ENCODE results near the gene ZMIZ1. TPM values are rescaled to one million over a fixed set of nuclear protein-coding genes. Genes with fewer than 3 reads are reported as not detected.

Gene ZMIZ1
- total RNA-seq, 1 donor from 2014 or later: 29.5 TPM

DNA sequence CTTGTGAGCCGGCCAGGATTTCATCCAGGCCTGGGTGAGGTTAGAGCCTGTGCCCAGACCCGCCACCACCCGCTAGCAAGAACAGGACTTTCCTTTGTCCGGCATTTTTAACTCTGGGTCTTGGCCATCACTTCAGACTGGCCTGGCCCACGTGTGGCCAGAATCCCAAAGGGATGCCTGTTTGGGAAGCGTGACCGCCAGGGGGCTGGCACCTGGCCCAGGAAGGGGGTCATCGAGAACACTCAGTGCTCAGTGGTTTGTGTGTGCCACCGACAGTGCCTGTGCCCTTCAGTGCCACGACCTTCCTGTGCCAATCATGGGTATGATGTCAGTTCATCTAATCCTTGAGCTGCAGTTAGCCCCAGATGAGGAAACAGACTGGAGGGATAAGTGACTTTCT is 85.0 kb downstream of the ZMIZ1 start:
- DNase-seq: no peak

DNA sequence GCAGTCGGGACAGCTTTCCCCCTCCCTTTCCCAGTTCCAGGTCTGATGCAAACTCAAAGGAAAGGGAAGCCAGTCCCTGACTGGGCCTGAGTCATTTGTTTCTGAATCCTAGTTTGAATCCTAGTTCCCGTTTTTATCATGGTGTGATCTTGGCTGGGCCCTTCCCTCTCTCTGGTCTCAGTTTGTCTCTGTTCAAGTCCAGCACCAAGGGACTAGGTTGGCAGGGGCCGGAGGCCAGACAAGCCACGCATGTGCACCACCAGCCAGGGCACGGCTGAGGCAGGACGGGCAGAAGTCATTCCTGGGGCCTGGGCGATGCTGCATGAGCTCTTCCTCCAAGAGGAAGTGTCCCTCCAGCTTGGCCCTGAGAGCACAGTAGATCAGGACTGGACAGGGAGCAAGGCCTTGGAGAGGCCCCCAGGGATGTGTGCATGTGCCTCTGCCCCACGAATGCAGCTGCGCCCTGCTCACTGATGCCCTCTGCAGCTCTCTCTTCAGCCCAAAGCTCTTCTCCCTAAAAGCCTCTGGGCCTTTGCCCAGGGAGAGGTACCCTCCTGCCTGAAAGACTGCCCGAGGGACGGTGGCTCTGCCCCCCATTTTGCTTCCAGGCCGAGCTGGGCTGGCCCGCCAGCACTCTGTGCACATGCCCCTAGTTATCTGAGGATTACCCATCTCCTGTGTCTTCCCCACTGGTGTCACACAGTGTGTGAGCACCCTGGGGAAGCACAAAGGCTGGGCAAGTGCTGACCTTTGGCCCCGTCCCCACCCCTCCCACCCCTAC is 86.7 kb downstream of the ZMIZ1 start:
- DNase-seq: no peak

DNA sequence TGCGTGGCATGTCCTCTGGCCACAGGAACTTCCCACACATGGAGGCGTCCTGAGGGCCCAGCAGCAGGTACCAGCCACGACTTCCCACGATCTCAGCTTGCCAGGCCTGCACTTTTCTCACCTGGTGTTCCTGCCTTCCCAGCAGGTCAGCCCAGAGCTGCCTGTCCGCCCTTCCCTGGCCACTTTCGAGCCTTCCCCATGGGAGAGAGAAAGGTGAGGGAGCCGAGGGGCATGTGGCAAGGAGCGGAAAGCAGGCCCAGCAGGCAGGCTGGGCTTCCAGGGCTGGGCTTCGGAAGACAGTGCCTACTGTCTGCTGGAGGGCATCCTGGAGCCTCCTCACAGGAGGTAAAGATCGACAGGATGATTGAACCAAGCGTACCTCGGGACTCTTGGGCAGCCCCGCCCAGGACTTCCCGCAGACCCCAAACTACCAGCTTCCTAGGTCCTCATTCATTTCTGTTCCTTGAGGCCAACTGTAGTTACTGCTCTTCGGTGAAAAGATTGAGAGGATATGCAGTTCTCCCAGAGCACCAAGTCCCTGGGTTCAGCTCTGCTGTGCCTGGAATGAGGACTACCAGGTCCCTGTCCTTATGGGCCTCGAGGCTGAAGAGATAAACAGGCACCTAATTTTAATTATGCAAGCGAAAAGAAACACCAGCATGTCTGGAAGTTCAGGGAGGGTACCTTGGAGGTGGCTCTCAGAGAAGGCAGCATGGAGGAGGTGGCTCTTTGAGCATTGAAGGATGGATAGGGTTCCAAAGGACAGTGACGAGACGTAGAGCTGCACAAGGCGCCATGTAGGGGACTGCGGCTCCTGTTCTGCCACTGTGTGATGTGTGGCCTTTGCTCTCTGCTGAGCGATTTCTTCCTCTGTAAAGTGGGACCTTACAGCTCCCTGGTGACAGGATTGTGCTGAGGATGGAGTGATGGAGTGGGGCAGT is 87.8 kb downstream of the ZMIZ1 start:
- DNase-seq: no peak

DNA sequence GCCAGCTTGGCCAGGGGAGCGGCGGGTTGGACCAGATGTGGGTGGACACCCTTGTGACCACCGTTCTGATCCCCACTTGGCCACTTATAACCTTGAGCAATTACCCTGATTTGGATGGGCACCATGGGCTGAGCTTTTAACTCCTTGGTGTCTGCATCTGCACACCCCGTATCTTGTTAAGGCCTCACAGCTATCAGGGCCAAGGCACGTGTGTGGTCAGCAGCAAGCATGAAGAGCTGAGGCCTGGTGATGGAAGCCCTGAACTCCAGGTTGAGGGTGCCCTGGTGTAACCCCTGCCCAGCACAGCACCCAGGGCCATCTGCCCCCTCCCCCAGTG is 89.2 kb downstream of the ZMIZ1 start:
- no peak for DNase-seq

DNA sequence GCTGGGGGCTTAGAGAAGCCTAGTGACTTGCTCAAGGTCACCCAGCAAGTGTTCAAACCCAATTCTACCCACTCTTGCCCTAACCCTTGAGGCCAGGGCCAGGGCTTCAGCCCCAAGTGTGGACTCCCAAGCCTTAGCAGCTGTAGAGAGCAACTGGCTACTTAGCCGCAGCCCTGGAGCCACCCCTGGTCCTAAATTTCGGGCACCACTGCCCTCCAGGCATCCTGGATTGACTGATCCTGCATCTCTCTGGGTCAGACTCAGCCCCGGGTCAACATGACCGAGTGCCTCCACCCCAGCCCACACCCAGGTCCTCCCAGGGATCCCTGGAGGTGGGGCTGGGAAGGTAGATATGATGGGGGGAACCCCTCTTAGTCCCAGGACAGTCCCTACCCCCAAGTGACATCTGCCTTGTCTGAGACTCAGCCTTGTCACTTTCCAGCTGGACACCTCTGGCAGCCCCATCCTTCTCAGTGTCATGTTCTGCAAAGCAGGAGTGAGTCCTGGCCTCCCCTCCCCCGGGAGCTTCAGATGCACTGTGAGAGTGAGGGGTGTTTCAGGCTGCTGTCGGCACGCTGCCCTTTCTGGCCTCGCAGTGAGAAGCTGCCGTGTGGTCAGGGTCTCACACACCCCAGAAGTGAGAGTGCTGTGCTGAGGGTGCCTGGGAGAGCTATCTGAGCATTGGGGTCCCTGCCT is 89.8 kb downstream of the ZMIZ1 start:
- DNase-seq: no peak

DNA sequence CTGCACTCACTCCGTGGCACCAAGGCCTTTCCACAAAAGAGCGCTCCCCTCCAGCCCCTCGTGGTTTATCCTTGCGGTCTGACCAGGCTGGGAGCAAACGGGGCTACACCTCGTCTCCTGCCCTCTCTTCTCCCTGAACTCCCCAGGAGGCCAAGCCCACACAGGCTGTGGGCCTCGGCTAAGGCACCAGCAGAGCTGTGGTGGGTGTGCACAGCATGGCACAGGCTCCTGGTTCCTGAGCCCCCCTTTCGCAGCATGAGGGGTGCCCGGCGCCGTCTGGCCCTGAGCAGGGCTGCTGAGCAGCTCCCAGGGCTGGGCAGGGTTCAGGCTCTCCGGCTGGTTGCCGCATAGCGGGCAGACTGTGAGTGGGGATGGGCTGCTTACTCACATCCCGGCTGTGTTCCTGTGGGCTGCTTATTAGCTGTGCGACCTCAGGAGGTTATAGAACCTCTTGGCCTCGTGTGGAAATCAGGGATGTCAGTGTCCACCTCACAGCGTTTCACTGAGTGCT is 90.4 kb downstream of the ZMIZ1 start:
- no peak for DNase-seq

DNA sequence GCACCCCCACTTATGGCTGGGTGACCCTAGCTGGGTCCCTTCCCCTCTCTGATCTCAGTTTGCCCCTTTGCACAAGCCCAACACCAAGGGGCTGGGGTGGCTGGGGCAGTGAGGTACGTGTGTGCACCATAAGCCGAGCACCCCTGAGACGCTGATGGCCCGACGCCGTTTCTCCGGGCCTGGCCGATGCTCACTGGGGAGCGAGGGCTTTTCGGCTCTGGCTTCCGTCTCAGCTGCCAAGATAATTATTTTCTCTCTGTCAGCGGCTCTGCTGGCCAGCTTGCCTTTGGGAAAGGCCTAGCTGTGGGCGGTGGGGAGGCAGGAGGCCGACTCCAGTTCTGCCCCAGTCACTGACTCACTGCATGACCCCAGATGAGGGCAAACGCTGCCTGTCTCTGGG is 91.0 kb downstream of the ZMIZ1 start:
- DNase-seq: no peak

DNA sequence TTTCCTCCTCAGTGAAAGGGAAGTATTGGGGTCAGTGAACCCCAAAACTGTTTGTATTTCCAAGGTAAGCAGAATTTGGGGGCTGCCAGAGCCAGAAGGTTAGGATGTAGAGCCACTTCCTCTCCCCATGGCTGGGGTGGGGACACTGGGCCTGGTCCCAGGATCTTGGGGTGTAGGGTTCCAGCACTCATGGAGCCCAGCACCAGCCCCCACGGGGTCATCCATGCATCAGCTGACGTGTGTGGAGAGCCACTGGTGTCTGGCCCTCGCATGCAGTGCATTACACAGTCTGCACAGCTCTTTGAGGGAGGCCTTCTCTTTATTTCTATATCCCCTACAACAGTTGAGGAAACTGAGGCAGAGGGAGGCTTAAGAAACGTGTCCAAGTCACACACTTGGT is 91.4 kb downstream of the ZMIZ1 start:
- no peak for DNase-seq

DNA sequence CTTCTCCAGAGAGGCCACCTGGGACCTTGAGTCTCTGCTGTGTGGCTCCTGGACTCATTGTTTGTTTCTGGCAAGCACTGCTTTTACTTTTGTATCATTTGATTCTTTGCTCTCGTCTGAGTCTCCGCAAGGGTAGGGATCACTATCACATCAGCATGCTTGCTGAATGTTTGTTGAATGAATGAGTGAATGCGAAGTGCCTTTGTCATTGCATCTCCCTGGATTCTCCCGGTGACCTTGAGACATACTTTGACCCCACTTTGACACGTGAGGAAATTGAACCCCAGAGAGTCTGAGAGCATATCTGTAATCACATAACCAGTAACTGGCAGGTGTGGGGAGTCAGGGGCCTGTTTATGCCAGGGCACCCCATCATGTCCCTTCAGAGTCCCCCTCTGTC is 92.8 kb downstream of the ZMIZ1 start:
- DNase-seq: no peak

DNA sequence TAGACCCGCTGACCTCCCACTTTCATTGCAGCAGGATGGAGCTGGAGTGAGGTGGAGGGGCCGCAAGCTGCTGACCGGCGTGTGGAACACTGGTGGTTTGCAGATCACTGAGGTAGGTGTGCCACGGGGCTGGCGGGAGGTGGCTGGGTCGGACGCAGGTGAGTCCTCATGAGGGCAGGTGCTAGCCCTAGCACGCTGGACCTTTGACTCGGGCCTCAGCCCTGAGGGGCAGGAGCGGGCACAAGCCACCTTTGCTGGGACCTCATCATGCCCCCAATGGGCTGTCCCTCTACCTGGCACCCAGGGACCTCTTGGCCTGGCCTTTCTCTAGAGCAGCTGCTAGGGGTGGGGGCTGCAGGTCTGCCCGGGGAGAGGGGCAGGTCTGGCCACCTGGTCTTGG is 93.3 kb downstream of the ZMIZ1 start:
- DNase-seq: no peak

DNA sequence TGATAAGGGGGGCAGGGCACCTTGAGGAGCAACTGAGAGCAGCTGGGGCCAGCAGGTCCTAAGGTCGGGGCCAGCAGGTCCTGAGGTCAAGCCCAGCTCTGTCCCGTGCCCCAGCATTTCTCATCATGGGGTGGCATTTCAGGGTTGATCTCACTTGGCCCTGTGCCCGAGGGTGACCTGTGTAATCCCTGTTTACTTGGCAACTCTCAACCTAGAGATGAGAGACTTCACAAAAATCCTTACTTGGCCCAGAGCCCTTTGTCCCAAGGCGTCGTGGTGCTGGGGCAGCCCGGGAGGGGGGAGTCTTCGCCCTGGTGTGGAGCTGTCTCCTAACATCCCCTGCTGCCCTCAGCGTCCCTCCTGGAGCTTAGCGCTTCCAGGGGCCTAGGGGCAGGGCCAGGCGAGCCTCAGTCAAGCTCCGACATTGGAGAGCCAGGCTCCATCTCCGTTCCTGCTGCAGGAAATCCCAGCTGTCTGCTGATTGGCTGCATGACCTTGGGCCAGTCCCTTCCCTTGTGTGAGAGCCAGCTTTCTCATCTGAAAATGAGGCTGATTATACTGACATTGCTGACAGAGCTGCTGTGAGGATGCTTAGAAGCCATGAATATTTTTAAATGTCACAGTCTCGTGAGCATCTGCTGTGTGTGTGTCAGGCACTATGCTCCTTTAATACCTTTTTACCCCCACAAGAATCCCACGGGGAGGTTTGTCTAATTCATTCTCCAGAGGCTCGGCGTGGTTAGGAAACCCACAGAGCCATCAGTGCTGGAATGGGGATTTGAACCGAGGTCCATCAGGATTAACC is 94.3 kb downstream of the ZMIZ1 start:
- no peak for DNase-seq

DNA sequence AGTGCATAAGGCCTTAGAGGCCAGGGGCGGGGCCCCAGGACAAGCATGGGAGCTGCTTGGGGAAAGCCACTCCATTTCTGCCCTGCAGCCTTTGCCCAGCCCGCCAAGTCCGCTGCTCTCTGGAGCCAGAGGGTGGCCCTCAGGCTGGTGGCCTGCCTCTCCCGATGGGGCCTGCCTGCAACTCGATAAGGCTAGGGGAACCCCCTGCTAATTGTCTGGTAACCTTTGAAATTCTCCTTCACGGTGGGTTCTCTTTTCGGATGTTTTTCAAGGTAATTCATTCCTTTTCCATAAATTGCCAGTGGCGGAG is 94.9 kb downstream of the ZMIZ1 start:
- DNase-seq: no peak

DNA sequence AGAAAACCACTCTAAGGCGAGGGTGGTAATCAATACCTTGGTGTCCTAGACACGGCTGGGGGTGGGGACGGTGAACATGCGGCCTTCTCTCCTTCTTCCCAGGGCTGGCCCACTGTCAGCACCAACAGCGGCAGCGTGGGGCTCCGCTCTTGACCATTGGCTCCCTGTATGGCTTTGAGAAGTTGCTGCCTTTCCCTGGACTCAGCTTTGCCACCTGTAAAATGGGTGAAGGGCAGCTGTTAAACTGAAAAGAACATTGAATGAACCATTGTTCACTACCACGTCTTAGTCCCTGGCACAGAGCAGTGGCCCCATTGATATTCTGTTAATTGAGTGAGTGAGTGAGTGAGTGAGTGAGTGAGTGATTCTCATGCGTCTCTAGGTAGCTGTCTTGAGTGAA is 95.3 kb downstream of the ZMIZ1 start:
- no peak for DNase-seq

DNA sequence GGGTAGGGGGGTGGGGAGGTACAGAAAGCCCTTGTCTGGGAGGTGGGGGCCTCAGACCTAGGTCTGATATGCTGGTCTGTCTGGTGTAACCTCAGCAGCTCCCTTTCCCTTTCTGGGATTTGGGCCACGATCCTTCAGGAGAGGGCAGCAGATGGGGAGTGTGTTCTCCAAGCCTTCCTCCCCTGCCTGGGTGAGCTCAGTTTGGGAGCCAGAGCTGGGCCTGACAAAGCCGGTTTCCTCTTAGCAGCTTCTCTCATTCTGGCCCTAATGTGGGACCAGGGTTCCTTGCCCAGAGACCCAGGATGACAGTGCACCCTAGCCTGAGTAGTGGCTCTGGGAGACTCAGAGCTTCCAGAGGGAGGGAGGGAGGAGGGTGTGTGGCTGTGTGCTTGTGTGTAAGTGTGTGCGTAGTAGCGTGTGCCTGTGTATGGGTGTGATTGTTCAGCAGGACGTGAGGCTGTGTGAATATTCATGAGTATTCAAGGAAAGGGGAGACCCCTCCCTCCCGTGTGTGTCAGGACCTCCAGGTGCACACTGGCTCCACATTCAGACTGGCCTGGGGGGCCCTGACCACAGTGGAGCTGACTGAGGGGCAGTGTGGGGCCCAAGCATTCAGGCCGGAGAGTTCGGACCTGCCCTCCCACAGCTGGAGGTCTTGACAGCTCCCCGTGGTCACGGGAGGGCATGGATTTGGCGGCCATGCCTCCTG is 96.5 kb downstream of the ZMIZ1 start:
- DNase-seq: no peak

DNA sequence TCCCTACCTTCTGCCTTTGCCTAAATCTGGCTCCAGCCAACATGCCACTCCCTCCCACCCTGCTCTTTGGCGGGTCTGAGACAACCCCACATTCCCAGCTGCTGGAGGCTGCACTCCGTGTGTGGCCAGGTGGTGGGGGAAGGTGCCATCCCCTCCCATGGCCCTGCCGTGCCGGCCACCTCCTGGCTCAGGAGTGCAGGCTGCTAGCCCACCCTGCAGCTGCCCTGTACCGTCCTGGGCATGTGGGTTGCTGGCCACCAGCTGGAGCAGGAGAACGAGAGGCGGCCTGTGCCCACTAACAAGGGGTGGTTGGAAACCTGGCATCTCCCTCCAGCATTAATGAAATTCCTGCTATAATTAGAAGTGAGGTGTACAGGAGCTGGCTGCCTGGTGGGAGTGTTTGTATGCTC is 97.6 kb downstream of the ZMIZ1 start:
- no peak for DNase-seq

DNA sequence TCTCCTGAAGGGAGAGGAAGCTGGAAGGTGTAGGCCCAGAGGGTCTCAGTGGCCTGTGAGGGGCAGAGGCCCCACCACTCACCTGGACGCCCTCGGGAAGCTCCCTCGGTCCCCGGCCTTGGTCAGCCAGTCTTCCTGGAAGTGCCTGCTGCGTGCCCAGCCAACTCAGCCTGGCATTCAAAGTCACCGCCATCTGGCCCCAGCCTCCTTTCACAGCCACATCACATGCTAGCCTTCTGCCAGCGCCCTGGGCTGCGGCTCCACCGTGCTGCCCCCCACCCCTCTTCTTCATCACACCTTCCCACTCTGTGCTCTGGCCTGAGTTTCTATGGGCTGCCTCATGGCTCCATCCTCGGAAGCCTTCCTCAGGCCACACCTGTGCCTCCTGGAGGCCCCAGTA is 98.0 kb downstream of the ZMIZ1 start:
- no peak for DNase-seq

DNA sequence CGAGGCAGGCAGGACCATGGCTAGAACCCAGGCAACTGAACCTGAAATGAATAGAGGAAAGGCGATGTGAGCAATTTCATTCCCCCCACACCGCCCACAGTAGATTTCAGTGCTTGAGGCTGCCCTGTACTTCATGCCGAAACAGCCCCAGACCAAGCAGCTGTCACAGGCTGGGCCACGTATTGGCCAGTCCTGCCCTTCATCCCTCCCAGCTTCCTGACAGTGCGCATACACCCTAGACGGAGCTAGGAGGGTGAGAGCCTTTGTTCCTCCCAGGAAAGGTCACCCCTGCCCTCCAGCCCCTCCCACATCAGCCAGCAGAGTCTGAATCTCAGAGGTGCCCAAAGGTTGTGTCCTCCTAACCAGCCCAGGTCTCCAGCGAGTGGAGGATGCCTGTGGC is 98.8 kb downstream of the ZMIZ1 start:
- DNase-seq: no peak

DNA sequence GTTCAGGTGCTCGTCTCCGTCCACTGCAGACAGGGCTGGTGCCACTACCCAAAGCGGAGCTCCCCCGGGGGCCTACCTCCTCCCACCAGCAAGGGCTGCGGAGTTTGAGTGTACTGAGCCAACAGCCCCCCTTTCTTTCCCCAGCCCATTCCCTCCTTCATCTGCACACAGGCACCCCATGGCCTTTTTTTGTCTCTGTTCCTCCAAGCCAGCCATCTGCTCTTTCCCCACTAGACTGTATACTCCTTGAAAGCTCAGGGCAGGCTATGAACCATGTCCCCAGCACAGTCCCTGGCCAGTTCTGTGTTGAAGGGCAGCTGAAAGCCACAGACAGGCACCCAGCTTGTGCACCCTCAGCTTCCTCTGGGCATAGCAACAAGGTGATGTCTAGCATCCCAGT is 99.4 kb downstream of the ZMIZ1 start:
- DNase-seq: no peak

DNA sequence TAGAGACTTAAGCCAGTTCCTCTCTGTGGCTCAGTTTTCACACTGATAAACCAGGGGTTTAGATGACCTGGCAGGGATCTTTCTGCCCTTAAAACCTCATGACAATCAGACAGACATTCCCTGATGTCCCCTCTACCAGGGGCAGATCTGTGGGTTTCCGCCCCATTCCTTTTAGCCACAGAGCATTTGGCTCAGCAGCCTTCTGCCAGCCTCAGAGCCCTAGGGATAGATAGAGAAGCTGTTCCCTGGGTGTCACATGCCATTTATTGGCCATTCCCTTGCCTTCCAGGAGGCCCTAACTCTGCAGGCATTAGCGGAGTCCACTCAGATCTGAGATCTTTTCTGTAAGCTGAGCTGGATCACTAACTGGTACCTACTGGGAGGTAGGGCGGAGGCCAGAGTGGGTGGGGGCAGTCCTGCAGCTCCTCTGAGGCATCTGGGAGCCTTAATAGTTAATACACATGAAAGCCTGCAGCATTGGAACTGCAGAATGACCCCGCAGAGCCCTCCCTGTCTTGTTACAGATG is 101.5 kb downstream of the ZMIZ1 start:
- DNase-seq: no peak

DNA sequence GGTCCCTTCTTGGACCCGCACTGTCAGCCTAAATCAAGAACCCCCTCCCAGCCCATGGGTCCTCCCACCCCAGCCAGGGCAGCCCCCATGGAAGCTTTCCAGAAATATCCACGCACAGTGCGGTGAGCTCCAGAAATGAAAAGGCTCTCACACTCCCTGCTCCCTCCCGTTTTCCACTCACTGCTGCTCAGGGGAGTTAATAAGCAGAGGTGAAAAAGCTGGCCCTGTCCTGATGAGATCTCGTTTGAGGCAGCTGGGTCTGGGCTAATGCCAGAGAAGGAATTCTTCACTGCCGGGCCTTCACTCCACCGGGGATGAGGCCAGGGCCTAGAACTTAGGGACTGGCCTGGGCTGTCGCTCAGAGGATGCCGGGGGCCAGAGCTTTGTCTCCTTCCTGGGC is 102.2 kb downstream of the ZMIZ1 start:
- no peak for DNase-seq

DNA sequence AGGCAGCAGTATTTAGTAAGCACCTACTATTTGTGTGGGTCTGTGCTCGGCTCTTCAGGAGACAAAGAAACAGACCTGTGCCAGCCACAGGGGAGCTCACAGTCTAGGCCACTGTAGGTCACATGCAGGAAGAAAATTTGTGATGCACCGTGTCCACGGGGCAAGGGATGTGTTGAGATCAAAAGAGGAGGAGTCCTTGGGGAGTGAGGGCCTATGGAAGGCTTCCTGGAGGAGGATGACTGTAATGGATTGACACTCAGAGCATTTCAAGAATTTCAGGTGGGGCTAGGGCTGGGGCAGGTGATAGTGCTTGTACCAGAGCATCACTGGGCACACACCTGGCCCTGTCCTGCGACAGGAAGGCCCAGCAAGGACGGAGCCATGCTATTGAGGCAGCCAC is 102.7 kb downstream of the ZMIZ1 start:
- no peak for DNase-seq

Measured in occipital lobe (tissue), 2 donors.